ENCODE results near the gene GSDMA.
A peak's percentile ranks its signal among the peaks of the same experiment; 100 is the strongest.

GSDMA gene, protein sequence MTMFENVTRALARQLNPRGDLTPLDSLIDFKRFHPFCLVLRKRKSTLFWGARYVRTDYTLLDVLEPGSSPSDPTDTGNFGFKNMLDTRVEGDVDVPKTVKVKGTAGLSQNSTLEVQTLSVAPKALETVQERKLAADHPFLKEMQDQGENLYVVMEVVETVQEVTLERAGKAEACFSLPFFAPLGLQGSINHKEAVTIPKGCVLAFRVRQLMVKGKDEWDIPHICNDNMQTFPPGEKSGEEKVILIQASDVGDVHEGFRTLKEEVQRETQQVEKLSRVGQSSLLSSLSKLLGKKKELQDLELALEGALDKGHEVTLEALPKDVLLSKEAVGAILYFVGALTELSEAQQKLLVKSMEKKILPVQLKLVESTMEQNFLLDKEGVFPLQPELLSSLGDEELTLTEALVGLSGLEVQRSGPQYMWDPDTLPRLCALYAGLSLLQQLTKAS

DNA sequence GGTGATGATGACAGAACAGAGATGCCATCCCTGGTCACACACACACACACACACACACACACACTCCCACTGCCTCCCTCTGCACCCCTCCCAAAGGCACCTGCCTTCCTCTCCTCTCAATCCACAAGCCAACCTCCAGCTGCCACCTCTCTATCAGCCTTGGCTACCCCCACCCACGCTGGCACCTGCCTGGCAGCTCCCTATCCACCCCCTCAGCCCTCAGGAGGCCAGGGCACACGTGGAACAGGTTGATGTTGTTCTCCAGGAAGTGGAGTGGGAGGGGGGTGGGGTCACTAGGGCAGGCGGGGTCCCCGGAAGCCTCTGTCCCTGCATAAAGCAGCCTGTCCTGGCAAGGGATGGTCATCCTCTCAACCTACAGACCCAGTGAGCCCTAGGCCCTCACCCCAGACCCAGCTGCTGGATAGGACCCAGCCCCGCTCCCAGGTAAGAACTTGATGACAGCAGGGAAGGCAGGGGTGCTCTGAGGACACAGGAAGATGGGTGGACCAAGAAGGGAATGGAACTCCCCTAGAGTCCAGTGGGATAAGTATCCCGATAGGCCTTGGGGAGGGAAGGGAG is at the start of gene GSDMA:
Gene GSDMA (plus strand): TSS at position 363 of the 579 bp plus-strand sequence. CDS start 2,684 bp downstream, outside the sequence.
- DNase-seq (ENCODE audit: low spot score), result no peak

DNA sequence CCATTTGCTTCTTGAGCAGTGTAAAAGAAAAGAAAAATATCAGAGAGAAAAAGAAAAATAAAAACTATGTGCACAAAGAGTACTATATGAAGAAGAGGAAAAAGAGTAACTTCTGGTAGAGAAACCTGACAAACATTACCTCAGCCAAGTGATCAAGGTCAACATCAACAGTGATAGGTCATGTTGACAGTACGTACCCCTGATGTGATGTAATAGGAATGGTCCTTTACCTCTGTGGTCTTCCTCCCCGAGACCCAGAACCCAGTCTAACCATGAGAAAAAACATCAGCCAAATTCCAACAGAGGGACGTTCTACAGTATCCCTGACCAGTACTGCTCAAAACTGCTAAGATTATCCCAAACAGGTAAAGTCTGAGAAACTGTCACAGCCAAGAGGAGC is 48.8 kb upstream of the GSDMA start:
- DNase-seq (ENCODE audit: low spot score), result no peak

DNA sequence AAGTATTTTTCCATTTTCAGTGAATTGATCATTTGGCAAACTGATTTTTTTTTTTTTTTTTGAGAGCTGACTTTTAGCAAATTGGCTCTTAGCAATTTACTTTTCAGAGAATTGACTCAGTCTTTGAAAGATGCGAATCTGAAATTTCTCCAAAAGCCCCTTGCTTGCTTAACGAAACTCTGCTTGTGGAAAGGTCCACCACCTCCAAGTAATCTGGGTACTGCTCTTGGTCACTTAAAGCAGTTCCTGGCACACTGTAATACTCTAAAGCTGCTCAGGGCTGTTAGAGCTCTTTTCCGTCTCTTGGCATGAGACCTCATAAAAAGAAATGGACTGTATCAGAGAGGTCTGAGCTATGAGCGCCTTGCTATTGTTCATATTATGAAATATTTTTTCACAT is 47.2 kb upstream of the GSDMA start:
- no peak for DNase-seq (ENCODE audit: low spot score)

DNA sequence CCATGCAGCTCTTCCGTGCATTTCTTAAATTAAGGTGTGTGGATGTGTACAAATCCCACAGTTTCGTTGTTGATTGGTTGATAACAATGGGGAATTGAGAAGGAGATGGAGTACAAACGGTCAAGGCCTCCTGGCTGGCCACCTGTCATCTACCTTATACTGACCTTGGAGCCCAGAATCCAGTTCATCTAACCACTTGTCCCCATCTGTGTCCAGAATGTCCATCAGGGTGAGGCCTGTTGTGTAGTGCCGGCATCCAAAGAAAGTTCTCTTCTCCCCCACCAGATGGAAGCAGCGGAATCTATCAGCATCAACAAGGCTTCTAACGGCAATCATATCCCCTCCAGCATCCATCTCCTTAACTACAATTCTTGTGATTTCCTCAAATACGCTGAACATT is 45.9 kb upstream of the GSDMA start:
- DNase-seq (ENCODE audit: low spot score), result no peak

DNA sequence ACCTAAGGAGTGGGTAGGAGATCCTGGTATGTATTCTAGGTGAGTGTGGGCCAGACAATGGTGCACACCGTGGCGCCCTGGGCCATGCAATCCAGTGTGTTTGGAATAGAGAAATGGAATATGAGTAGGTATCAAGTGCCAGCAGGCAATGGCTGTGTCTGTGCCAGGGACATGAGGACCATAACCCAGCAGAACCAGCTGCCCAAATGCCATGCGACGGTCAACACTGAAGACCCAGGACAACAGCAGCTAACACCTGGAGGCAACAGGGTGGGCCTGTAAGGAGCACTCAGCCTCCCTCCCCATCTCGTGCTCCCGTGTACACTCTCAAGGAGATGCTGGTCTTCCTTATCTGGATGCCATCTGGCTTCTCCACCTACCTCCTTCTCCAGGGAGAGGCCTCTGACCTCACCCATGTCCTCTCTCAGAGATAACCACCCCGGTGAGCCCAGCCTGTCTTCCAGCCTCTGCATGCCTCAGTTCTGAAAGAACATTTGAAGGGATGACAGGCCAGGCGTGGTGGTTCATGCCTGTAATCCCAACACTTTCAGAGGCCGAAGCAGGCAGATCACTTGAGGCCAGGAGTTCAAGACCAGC is 43.6 kb upstream of the GSDMA start:
- DNase-seq (ENCODE audit: low spot score), result no peak

DNA sequence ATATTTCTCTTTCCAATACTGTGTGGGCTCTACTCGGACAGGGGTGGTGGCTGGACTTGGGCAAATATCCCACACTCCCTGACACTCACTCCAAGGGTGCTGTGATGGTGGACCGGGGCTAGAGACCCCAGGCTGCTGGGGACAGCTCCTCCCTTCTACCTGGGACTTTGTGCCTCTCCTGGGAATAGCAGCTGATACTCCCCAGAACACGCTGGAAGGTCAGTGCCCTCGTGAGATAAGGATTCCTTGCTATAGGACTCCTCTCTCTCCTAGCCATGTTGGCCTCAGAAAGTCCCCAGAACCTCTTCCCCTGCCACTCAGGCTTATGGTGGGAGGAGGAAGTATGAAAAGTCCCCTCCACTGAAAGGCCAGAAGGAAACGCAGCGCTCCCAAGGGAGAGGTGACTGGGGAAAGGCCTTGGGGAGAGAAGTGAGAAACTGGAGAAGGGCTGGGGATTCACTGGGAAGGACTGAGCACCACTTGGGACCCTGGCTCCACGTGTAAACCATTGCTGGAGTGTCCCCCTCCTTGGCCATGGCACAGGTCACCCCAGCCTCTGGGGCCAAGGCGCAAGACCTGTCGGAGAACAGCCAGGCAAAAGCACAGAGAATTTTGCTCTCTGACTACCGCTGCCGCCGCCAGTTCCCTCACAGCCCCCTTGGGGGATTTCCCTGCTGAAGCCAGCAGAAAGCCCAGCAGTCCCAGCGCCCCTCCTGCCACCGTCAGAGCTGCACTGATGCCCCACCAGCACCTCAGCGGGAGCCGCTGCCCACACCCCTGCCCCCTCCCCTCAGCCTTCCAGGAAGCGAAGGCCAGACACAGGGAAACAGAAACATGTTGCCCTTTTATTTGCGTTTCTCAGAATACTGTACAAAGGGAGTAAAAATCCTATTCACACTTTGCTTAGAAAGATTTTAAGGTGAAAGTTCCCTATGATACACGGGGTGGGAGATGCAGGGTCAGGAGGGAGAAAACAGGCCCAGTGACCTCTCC is 42.3 kb upstream of the GSDMA start:
- DNase-seq (ENCODE audit: low spot score), result peak; percentile 80

DNA sequence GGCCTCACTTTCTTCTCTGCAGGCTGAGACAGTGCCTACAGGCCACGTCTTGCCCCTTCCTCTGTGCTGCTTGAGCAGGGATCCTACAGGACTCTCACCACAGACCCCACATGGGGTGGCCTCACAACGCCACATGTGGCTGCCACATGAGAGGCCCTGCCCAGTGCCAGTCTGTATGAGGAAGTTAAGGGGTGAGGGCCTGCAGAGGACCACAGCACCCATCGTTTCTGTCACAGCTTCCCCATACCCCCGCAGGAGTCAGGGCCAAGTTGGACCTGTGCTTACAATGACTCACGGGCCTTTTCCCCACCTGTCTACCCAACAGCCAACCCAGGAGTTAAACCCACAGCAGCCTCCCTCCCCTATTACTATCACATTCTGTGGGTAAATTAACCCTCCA is 41.5 kb upstream of the GSDMA start:
- DNase-seq (ENCODE audit: low spot score), result peak; percentile 32

DNA sequence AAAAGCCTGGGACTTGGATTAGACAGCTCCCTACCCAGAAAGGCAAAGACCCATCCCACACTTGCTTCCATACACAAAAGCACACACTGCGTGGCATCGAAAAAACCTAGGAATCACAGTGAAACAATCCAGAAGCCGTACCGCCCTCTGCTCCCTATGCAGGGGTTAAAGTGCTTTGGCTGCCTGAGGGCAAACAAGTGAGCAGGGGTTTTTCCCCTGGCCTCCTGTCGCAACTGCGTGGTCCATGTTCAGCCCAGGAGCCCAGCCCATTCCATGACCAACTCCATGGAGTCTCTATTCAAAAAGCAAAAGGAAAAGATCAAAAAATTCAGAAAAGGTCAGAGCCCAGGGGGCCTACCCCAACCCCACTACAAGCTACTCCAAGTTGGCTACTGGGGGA is 40.8 kb upstream of the GSDMA start:
- DNase-seq (ENCODE audit: low spot score), result no peak

DNA sequence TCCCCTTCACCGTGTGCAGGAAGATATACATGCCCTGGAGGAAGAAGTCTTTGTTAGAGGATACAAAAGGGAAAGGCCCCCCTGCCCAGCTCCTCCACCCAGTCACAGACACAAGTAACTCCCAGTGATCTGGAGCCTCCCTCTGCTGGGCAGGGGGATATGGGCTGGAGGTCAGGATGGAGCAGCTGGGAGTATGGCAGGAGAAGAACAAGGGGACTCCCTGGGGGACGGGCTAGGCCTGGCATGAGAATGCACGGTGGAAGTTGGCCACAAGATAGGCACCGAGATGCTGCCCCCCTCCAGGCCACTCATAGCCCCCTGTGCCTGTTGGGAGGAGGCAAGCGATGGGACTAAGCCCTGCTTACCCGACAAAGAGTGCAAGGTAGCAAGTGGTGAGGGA is 39.6 kb upstream of the GSDMA start:
- DNase-seq (ENCODE audit: low spot score), result no peak

DNA sequence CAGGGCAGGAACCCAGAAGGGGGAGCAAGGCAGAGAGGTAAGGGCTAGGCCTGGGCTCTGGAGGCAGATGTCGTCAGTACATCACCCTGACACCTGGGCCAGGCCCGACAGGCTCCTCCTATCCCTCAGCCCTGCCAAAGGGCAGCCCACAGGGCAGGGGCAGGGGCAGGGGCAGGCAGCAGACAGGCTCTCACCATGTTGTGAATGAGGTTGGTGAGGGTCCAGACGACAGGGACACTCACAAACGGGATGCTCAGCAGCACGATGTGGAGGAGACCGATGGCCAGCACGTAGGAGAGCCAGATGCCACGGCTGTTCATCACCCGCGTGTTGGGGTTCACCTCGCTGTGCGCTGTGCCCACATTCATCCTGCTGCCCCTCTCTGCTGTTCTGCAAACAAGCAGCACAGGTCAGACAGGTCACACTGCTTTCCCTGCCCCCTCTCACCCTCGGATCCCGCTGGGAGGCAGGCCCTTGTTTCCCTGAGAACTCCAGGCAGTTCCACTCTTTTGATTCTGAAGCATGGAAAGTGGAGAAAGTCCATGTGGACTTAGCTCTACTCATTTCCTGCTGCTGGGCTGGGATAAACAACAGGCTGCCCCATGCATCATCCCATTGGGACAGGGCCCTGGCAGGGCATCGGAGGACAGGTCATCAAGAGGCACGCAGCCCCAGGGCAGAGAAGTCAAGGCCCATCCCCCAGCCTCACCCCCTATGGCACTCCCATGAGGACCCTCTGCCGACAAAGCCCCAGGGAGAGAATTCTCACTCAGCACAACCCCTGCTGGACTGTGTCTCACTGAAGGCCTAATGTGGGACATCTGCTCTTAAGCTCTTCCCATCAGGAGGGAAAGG is 38.7 kb upstream of the GSDMA start:
- no peak for DNase-seq (ENCODE audit: low spot score)

DNA sequence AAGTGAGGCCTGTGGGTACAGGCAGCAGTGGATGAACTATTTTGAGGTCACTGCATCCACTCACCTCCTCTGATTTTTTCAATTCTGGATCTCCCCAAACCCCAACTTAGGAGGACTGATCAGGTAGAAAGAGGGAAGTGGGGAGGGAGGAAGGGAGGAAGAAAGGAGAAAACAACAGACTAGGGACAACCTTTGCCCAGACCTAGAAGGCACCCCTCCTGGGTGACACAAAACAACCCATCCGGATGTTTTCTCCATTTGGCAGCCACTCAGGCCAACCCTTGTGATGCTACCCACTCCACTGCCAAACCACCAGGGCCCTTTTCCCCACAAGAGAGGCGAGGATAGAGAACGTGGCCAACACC is 38.1 kb upstream of the GSDMA start:
- no peak for DNase-seq (ENCODE audit: low spot score)

DNA sequence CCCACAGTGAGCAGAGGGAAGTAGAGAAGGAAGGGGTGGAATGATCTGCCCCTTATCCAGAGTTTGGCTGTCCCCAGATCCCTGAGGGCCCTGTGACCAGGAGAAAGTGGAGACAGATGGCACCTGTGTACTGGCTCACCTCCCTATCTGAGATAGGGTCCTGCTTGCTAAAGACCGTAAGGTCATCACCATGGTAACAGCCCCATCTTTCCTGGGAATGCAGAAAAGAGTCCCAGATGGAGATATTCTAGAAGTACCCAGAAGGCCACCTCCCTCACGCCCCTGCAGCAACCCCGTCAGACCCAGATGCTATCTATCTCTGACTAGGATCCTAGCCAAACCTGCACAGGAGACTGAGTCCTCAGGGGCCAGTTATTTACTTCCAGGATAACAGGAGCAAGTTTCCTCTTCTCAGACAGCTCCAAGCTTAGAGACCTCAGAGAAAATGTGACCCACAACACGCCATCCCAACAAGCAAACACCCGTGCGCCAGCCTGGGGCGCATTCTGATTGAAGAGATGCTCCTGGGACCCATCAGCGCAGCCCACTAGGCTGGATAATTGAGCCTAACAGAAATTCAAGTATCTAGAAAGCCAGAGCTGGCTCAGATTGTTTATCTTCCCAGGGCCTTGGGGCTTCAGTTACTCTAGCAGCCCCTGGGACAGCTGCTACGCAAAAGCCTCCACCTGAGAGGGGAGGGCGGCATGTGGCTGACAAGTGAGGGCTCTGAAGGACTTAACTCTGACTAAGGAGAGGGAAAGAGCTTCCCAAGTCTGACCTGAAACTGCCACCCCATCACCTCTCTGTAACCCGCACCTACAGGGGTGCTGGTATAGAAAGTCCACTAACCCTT is 37.3 kb upstream of the GSDMA start:
- DNase-seq (ENCODE audit: low spot score), result no peak

DNA sequence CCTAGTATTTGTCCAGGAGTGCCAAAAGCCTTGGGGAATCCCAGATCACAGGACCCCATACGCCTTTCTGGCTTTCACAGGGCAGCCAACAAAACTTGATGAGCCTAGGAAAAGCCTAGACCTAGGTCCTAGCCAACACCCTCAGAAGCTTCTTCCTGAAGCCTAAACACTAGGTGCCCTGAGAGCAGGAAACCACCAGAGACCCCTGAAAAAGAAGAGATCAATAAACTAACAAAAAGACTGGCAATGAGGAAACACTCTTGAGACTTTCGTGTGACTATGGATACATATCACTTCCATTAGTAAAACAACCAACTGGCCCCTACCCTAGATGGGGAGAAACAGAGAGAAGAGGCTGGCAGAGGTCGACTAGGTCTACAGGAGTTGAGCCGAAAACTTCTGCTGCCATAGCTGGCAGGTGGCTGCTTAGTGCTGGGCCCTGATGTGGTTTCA is 36.6 kb upstream of the GSDMA start:
- DNase-seq (ENCODE audit: low spot score), result no peak

DNA sequence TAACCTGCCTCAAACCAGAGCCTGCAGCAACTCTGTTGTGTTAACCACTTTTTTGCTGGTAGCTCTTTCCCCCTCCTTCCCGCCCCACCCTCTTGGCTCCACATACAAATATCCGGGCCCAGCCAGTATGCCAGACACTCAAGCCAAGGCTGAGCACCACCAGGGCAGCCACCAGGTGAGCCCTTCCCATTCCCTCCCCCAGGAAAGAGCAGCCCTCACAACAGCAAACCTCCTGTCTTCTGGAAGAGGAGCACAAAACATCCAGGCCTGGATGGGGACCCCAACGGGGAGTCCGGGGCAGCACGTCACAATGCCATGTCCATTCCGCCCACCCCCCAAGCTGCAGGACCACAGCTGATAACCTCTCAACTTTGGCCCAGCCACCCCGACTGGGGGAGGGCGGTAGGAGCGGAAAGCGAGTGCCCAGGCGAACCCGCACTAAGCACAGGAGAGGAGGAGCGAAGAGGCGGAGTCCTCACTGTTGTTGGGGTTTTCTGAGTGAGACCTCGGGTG is 36.2 kb upstream of the GSDMA start:
- peak; percentile 65 for DNase-seq (ENCODE audit: low spot score)

DNA sequence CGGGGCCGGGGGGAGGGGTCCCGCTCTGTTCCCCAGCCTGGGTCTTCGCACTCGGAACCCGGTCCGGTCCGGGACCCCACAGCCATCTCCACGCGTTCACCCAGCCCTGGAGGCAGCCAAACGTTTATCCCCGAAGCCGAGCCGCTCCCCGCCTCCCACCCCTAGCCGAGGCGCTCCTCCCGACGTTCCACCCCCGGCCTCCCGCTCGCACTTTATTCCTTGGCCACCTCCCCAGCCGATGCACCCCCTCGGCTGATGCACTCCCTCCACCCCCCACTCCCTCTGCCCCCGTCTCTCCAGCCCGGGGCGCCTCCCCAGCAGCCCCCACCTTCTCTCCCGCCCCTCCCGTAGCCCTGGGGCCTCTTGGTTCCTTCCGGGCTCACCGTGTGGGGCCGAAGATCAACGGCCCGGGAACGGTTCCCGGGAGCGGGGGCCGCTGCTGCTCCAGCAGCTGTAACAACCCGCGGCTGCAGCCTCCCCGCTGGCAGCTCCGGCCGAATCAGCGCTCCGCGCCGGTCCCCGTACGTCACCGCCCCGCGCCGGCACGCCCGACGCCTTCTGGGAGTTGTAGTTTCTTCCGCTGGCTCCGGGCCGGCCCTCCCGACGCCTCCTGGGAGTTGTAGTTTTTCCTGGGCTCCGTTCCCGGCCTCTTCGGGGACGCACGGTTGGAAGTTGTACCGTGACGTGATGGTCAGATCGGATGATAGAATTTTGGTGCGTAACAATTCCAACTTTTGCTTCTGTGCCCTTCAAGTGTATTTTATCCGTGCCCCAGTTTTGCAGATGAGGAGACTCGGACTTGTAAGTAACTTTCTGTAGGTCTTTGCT is 35.5 kb upstream of the GSDMA start, which contains the start of the genes LRRC3C and ORMDL3:
Gene LRRC3C (plus strand): TSS at position 632 of the 828 bp plus-strand sequence. CDS start 13,792 bp downstream, outside the sequence.
Gene ORMDL3 (minus strand): TSS at position 501 of the 828 bp plus-strand sequence. CDS start 3,398 bp downstream, outside the sequence.
- DNase-seq (ENCODE audit: low spot score), result peak; percentile 91

DNA sequence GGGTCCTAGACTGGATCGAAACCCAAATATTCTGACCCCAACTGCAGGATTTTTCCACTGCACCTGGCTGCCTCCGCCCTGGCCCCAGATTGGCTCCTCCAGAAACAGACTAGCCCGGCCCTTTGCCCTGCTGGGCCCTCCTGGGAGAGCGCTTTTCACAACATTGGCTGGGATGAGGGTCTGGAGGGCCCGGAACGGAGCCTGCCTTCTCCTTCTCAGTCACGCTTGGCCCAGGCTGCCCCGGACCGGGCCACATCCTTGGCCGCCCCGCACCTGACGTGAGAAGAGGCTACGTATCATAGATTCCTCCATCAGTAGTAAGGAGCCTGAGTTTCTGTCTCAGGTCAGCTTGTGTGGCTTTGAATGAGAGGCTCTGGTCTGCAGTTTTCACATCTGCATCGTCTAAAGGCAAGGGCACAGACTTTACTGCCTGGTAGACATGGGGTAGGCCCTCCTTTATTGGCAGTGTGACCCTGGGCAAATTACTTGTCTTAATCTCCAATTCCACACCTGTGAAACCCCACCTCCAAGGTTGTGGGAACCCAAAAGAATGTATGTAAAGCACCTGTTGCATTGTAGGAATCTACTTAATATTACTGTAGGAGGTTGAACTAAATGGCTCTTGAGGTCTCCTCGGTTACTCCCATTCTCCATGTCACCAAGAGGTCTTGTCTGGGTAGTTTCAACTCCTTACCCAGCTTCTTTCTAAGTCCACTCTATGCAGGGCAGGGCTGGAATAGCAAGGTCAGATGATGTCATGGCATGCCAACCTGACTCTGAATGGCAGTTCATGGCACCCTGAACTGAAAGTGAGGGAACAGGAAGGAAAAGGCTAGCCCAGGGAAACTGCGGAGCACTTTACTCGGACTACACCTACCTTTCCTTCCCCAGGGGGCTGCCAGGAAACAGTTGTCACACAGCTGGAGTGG is 34.6 kb upstream of the GSDMA start:
- DNase-seq (ENCODE audit: low spot score), result no peak

DNA sequence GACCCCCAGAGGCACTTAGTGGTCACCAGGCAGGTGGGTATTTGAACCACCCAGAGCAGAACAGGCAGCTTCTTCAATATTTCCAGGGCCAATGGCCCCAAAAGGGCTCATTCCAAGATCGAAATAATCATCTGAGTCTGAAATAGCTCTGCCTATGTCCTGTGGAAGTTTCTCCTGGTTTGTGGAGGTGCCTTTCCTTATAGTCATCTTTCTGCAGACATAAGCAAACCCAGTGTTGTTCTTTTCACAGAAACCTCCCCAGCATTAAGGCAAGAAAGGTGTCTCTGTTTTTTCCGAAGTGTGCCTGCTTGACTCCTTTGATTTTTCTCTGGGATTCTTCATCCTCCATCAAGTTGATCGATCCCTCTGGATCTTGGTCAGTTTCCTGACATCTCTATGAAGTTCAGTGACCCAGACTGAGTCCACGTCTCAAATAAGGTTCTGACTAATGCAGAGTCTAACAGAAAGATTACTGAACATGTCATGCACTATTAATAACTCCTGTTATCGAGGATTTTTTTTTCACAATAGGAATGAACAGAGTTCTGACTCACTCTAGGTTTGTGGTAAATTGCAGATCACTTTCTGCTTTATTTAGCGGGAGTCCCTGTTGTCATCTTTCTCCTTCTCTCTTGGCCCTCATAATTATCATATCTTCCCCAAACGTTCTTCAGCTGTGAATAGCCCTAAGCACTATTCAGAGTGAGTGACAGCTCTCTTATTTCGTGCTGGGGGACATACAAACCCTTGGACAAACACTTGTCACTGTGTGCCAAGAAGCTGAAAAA is 33.8 kb upstream of the GSDMA start:
- DNase-seq (ENCODE audit: low spot score), result no peak
